Neural crest cell (in vitro differentiated cells): ENCODE data around the gene ASIC3. TPM values are rescaled to one million over a fixed set of nuclear protein-coding genes. Genes with fewer than 3 reads are reported as not detected.

Experiments
- DNase-seq: peaks from one replicate; pipeline ENCODE4 v3.0.0; 2021; ENCODE audit warnings: low read depth, mixed read lengths, low spot score
- H3K27ac Mint-ChIP-seq: one replicate; pipeline ENCODE4 v1.8.0; 2021; ENCODE audit warnings: mild to moderate bottlenecking, mixed read lengths; ENCODE audit not compliant: unreplicated experiment
- H3K27me3 Mint-ChIP-seq: 2 replicates; pipeline ENCODE4 v1.8.0; 2021; ENCODE audit warnings: low read depth, mild to moderate bottlenecking, mixed read lengths
- H3K36me3 Mint-ChIP-seq: 2 replicates; pipeline ENCODE4 v1.8.0; 2021; ENCODE audit warnings: low read depth, mild to moderate bottlenecking, mixed read lengths
- H3K4me1 Mint-ChIP-seq: 2 replicates; pipeline ENCODE4 v1.8.0; 2021; ENCODE audit warnings: mixed read lengths
- H3K4me3 Mint-ChIP-seq: one replicate; pipeline ENCODE4 v1.8.0; 2021; ENCODE audit warnings: mild to moderate bottlenecking, mixed read lengths
- H3K9me3 Mint-ChIP-seq: 2 replicates; pipeline ENCODE4 v1.8.0; 2021; ENCODE audit warnings: mixed read lengths
- CTCF ChIP-seq: fragments of 200-600 bp; sonication (generic); conservative IDR thresholded peaks from 2 replicates; pipeline ENCODE4 v1.5.0; 2021; ENCODE audit warnings: antibody characterized with exemption, mild to moderate bottlenecking
- long read RNA-seq: library from polyadenylated mRNA; unstranded; transcript quantifications from one replicate; pipeline ENCODE4 v2.0.0, GENCODE V29; 2020
- total RNA-seq: library from RNA; stranded (reverse); gene quantifications from 2 replicates; pipeline ENCODE4 v1.2.1, GENCODE V29; 2021

The ASIC3 gene
- 4.7 and 6.0 TPM in 2 replicates for total RNA-seq
- long read RNA-seq = 0 reads

GRCh38 chr7:151047976-151048815 is at the start of gene ASIC3:
Gene ASIC3 (plus strand): TSS chr7:151048531. CDS start chr7:151048886, 355 bp downstream.
- Mint-ChIP-seq H3K4me1 (no peaks in the 10 kb centered on the region), H3K4me3 (peak within 1 kb of the TSS; percentile 54), H3K36me3 (no peaks in the 10 kb centered on the region), H3K27ac (no peak within 1 kb of the TSS), H3K27me3 (peaks cover 19% of the 10 kb centered on the region), H3K9me3 (no peaks in the 10 kb centered on the region)
- no peak for DNase-seq
- TF ChIP-seq CTCF = no peak

GRCh38 chr7:150999001-150999400 is 49.3 kb upstream of the ASIC3 start:
- Mint-ChIP-seq H3K27me3 (no peaks in the 10 kb centered on the region), H3K9me3 (no peaks in the 10 kb centered on the region), H3K4me1 (peaks cover 8% of the 10 kb centered on the region), H3K27ac (no peak overlapping the region), H3K36me3 (no peaks in the 10 kb centered on the region), H3K4me3 (no peak overlapping the region)
- no peak for TF ChIP-seq CTCF
- no peak for DNase-seq

DNA sequence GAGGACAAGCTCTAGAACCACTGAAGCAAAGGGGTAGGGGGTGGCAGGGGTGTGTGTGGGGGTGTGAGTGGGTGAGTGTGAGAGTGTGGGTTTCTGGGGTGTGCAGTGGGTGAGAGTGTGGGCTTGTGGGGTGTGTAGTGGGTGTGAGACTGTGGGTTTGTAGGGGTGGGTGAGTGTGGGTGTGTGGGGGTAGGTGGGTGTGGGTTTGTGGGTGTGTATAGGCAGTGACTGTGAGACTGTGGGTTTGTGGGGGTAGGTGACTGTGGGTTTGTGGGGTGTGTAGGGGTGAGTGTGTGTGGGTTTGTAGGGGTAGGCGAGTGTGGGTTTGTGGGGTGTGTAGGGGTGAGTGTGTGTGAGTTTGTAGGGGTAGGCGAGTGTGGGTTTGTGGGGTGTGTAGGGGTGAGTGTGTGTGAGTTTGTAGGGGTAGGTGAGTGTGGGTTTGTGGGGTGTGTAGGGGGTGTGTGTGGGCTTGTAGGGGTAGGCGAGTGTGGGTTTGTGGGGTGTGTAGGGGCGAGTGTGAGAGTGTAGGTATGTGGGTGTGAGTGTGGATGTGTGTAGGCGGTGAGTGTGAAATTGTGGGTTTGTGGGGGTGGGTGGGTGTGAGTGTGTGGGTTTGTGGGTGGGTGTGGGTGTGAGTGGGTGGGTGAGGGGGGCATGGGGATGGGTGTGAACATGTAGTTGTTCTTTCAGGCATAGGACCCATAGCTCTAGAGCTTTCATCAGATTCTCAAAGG is 48.7 kb upstream of the ASIC3 start:
- DNase-seq = no peak
- no peak for TF ChIP-seq CTCF
- H3K36me3 Mint-ChIP-seq = no peaks in the 10 kb centered on the region
- no peaks in the 10 kb centered on the region for H3K9me3 Mint-ChIP-seq
- no peak overlapping the region for H3K4me3 Mint-ChIP-seq
- H3K27me3 Mint-ChIP-seq = no peaks in the 10 kb centered on the region
- H3K27ac Mint-ChIP-seq = no peak overlapping the region
- peaks cover 5% of the 10 kb centered on the region for H3K4me1 Mint-ChIP-seq

GRCh38 chr7:151000897-151001495 is 47.3 kb upstream of the ASIC3 start:
- no peak for DNase-seq
- Mint-ChIP-seq H3K36me3 (no peaks in the 10 kb centered on the region), H3K4me1 (peaks cover 5% of the 10 kb centered on the region), H3K9me3 (no peaks in the 10 kb centered on the region), H3K4me3 (no peak overlapping the region), H3K27ac (no peak overlapping the region), H3K27me3 (no peaks in the 10 kb centered on the region)
- TF ChIP-seq CTCF = no peak

- H3K9me3 Mint-ChIP-seq = no peaks in the 10 kb centered on the region
- H3K4me3 Mint-ChIP-seq = no peak overlapping the region
- H3K27ac Mint-ChIP-seq = no peak overlapping the region
- TF ChIP-seq CTCF = no peak
- peaks cover 5% of the 10 kb centered on the region for H3K4me1 Mint-ChIP-seq
- H3K36me3 Mint-ChIP-seq = no peaks in the 10 kb centered on the region
- DNase-seq = no peak
- H3K27me3 Mint-ChIP-seq = no peaks in the 10 kb centered on the region
Measured at GRCh38 chr7:151001546-151001945, 46.8 kb upstream of the ASIC3 start.
